ENCODE measurements around the gene HLA-DQA2. TPM values are rescaled to one million over a fixed set of nuclear protein-coding genes. Genes with fewer than 3 reads are reported as not detected.

Gene HLA-DQA2
- not detected in 2 replicates for total RNA-seq

GRCh38 chr6:32741031-32741960 is at the start of gene HLA-DQA2:
TSS of gene HLA-DQA2 (plus strand) at chr6:32741391. CDS start at chr6:32741444, 53 bp downstream.

GRCh38 chr6:32763421-32763820 is 22.2 kb downstream of the HLA-DQA2 start, which contains the start of gene HLA-DQB2:
TSS of gene HLA-DQB2 (minus strand) at chr6:32763532. CDS start at chr6:32763470, 62 bp downstream.

Other genes with a start within 250 kb of the HLA-DQA2 start
- gene HLA-DRB5, start 211.1 kb upstream of the HLA-DQA2 start, total RNA-seq = not detected in 2 replicates
- 0.14 TPM in 1 of 2 replicates, not detected in the other for gene HLA-DRB1, start 151.5 kb upstream of the HLA-DQA2 start, total RNA-seq
- not detected in 2 replicates for gene HLA-DQA1, start 104.0 kb upstream of the HLA-DQA2 start, total RNA-seq
- gene HLA-DQB1, start 74.7 kb upstream of the HLA-DQA2 start, total RNA-seq = 0.21 and 2.0 TPM in 2 replicates
- gene HLA-DQB2, start 22.1 kb downstream of the HLA-DQA2 start, total RNA-seq = not detected in 2 replicates
- 1.5 and 2.2 TPM in 2 replicates for gene HLA-DOB, start 75.6 kb downstream of the HLA-DQA2 start, total RNA-seq
- 16.2 and 16.4 TPM in 2 replicates for gene TAP2, start 97.3 kb downstream of the HLA-DQA2 start, total RNA-seq
- gene PSMB8, start 102.7 kb downstream of the HLA-DQA2 start, total RNA-seq = 18.8 and 20.0 TPM in 2 replicates
- 27.2 and 28.7 TPM in 2 replicates for gene TAP1, start 112.3 kb downstream of the HLA-DQA2 start, total RNA-seq
- gene PSMB9, start 112.8 kb downstream of the HLA-DQA2 start, total RNA-seq = 1.6 and 4.5 TPM in 2 replicates
- gene HLA-DMB, start 199.6 kb downstream of the HLA-DQA2 start, total RNA-seq = not detected in 2 replicates
- 0.28 and 1.6 TPM in 2 replicates for gene HLA-DMA, start 211.7 kb downstream of the HLA-DQA2 start, total RNA-seq
- 103 and 130 TPM in 2 replicates for gene BRD2, start 227.2 kb downstream of the HLA-DQA2 start, total RNA-seq